AG09319 (cell line): ENCODE measurements around the gene SPATA31C2.
"Not testable (repeated sequence)": the region's sequence is repeated elsewhere in the genome, so short reads cannot be mapped to it uniquely, and the experiment has no call there.

ENCODE experiments used
- DNase-seq: peaks from one replicate; pipeline ENCODE4 v3.0.0-alpha.2; 2010; ENCODE audit warnings: low read depth; ENCODE audit errors: extremely low read depth
- TF ChIP-seq, protein P1 (sequence below): IDR thresholded peaks from 2 replicates; pipeline ENCODE4 v1.5.1; 2011; ENCODE audit warnings: low read depth, mild to moderate bottlenecking, inconsistent platforms, low read length, moderate library complexity

Gene SPATA31C2

DNA sequence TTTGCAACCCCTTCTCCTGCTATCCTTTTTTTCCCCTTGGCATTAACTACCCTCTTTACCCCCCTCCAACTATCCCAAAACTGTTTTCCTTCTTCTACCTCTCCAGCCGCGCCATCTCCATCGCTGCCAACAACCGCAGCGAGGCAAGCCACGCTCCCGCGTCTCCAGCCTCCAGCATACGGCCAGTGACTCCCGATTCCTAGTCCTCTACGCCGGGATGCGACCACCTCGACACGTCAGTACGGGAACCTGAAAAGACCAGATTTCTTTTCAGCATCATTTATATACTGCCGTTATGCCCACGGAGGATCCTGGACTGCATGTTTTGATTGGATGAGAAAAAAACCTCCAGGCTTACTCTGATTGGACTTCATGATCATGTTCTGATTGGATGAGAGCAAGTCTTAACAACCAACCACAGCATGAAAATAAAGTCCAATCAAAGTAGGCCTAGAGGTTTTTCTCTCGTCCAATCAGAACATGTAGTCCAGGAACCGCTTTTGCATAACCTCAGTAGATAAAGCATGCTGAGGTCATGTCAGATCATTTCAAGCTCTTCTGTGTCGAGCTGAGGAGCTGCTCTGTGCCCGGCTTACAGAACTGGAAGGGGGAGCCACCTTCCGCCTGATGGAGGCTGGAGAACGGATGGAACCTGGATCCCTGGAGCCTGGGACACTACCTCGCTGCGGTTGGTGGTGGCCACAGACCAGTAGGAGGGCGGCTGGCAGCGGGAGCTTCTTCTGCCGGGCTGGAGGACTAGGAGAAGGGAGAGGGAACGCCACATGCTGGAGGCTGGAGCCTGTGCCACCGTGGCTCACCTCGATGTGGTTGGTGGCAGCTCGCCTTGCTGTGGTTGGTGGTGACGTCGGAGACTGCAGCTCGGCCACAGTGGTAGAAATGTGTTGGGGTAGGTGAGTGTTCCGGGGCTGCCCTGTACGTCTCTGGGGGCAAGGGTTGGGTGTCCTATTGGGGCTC lies 24.8 kb downstream of the SPATA31C2 start:
- not testable (repeated sequence) for DNase-seq

DNA sequence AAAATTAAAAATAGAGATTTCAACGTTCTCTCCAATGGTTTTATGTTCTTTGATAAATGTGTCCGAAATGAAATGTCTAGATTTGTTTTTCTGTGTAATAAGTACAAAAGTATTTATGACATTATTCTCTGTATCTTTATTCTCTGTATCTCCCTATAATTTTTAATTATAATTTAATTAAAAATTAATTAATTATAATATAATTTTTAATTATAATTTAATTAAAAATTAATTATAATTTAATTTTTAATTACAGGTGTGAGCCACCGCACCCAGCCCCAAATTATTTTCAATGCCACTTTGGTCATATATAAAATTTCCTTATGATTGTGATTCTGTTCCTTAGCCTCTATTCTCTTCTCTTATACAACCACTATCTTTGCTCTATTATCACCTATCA lies 28.2 kb downstream of the SPATA31C2 start:
- no peak for DNase-seq
- TF ChIP-seq, protein P1, sequence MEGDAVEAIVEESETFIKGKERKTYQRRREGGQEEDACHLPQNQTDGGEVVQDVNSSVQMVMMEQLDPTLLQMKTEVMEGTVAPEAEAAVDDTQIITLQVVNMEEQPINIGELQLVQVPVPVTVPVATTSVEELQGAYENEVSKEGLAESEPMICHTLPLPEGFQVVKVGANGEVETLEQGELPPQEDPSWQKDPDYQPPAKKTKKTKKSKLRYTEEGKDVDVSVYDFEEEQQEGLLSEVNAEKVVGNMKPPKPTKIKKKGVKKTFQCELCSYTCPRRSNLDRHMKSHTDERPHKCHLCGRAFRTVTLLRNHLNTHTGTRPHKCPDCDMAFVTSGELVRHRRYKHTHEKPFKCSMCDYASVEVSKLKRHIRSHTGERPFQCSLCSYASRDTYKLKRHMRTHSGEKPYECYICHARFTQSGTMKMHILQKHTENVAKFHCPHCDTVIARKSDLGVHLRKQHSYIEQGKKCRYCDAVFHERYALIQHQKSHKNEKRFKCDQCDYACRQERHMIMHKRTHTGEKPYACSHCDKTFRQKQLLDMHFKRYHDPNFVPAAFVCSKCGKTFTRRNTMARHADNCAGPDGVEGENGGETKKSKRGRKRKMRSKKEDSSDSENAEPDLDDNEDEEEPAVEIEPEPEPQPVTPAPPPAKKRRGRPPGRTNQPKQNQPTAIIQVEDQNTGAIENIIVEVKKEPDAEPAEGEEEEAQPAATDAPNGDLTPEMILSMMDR, result no peak

DNA sequence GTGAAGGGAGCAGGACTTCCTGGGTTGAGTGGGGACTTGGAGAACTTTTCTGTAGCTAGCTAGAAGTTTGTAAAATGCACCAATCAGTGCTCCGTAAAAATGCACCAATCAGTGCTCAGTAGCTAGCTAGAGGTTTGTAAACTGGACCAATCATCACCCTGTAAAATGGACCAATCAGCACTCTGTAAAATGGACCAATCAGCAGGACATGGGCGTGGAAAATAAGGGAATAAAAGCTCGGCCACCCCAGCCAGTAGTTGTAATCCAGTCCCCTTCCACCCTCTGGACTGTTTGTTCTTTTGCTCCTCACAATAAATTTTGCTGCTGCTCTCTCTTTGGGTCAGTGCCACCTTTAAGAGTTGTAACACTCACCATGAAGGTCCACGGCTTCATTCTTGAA lies 29.5 kb downstream of the SPATA31C2 start:
- TF ChIP-seq, protein P1, result no peak
- no peak for DNase-seq

DNA sequence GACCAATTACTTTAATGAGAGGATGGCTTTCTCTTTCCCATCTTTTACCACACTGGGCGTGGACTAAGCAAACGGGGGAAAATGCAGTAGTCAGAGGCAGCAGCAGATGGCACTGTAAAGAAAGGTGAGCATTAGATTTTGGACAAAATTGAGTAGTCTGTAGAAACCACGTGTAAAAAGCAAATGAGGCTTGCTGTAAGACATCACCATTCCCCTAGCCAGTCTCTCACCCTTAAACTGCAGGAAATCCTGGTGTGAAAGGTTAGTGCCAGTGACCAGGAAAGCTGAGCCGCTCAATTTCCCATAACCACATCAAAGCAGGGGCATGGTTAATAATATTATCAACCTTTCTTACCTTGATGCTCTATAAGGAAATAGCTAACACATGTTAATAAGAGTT lies 31.8 kb downstream of the SPATA31C2 start:
- TF ChIP-seq, protein P1, result peak; percentile 66
- DNase-seq, result peak; percentile 12

DNA sequence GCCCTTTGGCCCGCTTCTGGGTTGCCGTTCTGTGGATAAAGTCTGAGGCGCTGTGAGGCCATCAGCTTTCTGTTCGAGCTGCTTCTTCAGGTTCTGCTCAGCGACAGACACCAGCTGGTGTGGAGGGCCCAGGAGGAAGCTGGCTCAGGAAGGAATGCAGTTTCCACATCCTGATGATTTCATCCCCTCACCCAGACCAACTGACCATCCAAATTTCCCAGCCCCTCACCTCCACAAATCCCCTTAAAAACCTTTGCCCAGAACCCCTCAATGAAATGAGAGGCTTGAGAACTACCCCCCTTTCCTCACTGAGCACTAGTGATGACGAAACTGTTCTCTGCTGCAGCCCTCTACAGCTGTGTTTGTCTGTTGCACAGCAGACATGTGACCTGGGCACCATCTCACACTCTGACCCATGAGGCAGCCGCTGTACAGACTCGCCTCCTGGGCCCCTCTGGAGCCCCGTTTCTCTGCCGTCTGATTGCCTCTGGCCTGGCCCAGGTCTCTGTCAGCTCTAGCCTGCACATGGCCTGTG lies 45.4 kb downstream of the SPATA31C2 start:
- TF ChIP-seq, protein P1, result no peak
- no peak for DNase-seq

DNA sequence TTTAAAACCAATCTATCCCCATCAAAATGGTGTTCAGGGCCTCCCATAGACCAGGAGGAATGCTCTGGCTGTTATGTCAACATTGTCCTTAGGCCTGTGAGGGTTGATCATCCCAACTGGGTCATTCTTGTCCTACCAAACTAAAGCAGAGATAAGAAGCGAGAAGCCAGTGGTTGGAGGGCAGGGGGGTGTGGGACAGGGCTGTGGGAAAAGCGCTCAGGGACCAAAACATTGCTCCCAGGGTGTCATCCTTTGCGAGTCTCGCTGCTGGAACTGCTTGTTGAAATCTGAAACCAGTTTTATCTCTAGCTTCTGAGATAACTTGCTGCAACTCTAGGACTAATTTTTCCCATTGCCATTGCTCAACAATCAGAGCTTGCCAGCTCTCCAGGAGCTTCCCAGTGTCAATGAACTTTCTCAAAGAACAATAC lies 48.1 kb downstream of the SPATA31C2 start:
- TF ChIP-seq, protein P1, result no peak
- no peak for DNase-seq

DNA sequence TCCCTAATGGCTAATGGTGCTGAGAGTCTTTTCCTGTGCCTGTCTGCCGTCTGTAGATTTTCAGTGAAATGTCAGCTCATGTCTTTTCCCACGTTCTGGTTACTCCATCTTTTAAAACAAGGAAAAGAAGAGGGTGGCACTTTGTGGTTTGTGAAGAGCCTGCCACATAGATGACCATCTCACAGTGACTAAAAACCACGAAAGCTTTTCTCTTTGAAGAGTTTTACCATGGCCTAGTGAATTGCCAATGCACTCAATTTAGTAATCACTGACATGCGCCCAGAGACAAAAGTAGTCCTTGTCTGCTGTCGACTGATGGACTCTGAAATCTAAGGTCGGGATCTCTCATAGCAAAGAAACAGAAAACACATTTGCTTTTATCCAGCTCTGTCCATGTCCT lies 50.4 kb downstream of the SPATA31C2 start:
- TF ChIP-seq, protein P1, result no peak
- no peak for DNase-seq
